ENCODE data around the gene FAHD1. TPM values are rescaled to one million over a fixed set of nuclear protein-coding genes. Genes with fewer than 3 reads are reported as not detected.

The FAHD1 gene
- total and polyA plus RNA-seq, 9 of the 15 experiments (the other 6 are each of a cell fraction or from before 2014, with no cell fraction given): 2.2 to 20.9 (median 10.7) TPM

DNA sequence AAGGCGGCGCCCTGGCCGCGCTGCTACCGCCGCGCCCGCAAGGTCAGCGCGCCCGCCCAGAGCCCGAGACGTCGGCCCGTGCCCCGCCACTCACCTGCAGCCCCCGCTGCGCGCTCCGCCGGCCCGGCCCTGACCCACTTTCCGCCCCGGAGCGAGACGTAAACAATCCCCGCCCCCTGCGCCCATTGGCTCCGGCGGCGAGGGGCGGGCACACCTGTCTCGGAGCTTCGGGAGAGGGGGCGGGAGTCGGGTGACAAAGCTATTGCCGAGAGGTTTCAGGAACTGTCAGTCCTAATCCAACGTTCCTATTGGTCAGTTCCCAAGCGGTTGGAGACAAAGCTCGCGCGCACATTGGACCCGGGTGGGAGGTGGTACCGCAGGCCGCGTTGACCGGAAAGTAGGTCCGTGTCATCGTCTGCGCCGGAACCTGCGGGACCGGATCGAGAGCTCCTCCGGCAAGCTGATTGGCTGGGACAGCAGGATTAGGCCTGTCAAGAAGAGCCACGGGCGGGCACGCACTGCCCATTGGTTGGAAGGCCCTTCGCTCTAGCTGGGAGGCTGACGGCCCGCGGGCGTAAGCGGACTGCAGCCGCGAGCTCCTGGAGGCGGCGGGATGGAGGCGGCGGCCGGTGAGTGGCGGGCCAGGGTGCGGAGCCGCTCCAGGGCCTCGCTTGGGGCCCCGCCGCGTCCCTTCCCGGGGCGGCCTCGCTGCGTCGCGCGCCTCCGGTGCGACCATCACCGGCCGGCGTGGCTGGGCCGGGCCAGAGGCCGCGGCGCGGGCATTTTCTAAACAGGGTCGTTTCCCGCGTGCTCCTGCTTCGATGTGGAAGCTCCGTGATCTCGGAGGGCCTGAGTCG is 44.4 kb upstream of the FAHD1 start, which contains the start of the genes NUBP2 and SPSB3 (continued):
- no peak for TF ChIP-seq FOXJ2 (tag; IDR thresholded peaks at IDR 0.05)
- TF ChIP-seq, protein P1, sequence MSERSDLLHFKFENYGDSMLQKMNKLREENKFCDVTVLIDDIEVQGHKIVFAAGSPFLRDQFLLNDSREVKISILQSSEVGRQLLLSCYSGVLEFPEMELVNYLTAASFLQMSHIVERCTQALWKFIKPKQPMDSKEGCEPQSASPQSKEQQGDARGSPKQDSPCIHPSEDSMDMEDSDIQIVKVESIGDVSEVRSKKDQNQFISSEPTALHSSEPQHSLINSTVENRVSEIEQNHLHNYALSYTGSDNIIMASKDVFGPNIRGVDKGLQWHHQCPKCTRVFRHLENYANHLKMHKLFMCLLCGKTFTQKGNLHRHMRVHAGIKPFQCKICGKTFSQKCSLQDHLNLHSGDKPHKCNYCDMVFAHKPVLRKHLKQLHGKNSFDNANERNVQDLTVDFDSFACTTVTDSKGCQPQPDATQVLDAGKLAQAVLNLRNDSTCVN (CRISPR knock-in tag; IDR thresholded peaks at IDR 0.05): no peak
- TF ChIP-seq KAT2B (IDR thresholded peaks at IDR 0.05; ENCODE audit: low read depth, low read length): no peak
- peak; percentile 98 for TF ChIP-seq CREB1 (IDR thresholded peaks at IDR 0.05)
- TF ChIP-seq CREB1 (CRISPR knock-in tag; IDR thresholded peaks at IDR 0.05): peak; percentile 98
- TF ChIP-seq NCOA2 (IDR thresholded peaks at IDR 0.05; ENCODE audit: partially characterized antibody in 2 of 2): no peak
- no peak for TF ChIP-seq SREBF1 (IDR thresholded peaks at IDR 0.05; ENCODE audit: borderline replicate concordance, low read depth, low read length)
- no peak for TF ChIP-seq SMAD3 (CRISPR knock-in tag; conservative IDR thresholded peaks at IDR 0.05)
- TF ChIP-seq, protein P2, sequence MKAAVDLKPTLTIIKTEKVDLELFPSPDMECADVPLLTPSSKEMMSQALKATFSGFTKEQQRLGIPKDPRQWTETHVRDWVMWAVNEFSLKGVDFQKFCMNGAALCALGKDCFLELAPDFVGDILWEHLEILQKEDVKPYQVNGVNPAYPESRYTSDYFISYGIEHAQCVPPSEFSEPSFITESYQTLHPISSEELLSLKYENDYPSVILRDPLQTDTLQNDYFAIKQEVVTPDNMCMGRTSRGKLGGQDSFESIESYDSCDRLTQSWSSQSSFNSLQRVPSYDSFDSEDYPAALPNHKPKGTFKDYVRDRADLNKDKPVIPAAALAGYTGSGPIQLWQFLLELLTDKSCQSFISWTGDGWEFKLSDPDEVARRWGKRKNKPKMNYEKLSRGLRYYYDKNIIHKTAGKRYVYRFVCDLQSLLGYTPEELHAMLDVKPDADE (conservative IDR thresholded peaks at IDR 0.05; ENCODE audit: control insufficient read depth, low read depth, low read length): peak; percentile 77
- no peak for TF ChIP-seq HMG20B (CRISPR knock-in tag; IDR thresholded peaks at IDR 0.05)
- no peak for TF ChIP-seq BRD4 (IDR thresholded peaks at IDR 0.05)
- TF ChIP-seq TEAD4 (IDR thresholded peaks at IDR 0.05; ENCODE audit: low read length): no peak
- no peak for TF ChIP-seq TEAD4 (CRISPR knock-in tag; IDR thresholded peaks at IDR 0.05; ENCODE audit: borderline replicate concordance)
- TF ChIP-seq RBM34 (IDR thresholded peaks at IDR 0.05; ENCODE audit: borderline replicate concordance, insufficient read depth, low read length): no peak
- no peak for TF ChIP-seq RAD51 (IDR thresholded peaks at IDR 0.05; ENCODE audit: borderline replicate concordance, low read depth)
- TF ChIP-seq, protein P3, sequence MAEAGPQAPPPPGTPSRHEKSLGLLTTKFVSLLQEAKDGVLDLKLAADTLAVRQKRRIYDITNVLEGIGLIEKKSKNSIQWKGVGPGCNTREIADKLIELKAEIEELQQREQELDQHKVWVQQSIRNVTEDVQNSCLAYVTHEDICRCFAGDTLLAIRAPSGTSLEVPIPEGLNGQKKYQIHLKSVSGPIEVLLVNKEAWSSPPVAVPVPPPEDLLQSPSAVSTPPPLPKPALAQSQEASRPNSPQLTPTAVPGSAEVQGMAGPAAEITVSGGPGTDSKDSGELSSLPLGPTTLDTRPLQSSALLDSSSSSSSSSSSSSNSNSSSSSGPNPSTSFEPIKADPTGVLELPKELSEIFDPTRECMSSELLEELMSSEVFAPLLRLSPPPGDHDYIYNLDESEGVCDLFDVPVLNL (CRISPR knock-in tag; IDR thresholded peaks at IDR 0.05; ENCODE audit: low read depth): no peak
- TF ChIP-seq KAT8 (IDR thresholded peaks at IDR 0.05; ENCODE audit: low read depth): no peak
- no peak for TF ChIP-seq HMGN3 (IDR thresholded peaks at IDR 0.05; ENCODE audit: borderline replicate concordance, extremely low read depth, insufficient read length, low read depth, low read length)
- 0 out of 2 replicates have a peak, but pooled peaks have one; percentile 17 for TF ChIP-seq MXI1 (IDR thresholded peaks at IDR 0.05; ENCODE audit: low read depth, low read length)
- no peak for TF ChIP-seq ZNF174 (CRISPR knock-in tag; IDR thresholded peaks at IDR 0.05)
- TF ChIP-seq FOXJ3 (CRISPR knock-in tag; IDR thresholded peaks at IDR 0.05): no peak
- TF ChIP-seq PHF8 (IDR thresholded peaks at IDR 0.05; ENCODE audit: borderline replicate concordance, low read length): peak; percentile 69; the same call in 1 of the 2 replicates
- no peak for TF ChIP-seq OTX1 (CRISPR knock-in tag; IDR thresholded peaks at IDR 0.05)

All from K562 (cell line).